GM21576 (cell line): Measurements from ENCODE around the gene CBR4.
"Not testable (repeated sequence)": the region's sequence is repeated elsewhere in the genome, so short reads cannot be mapped to it uniquely, and the experiment has no call there.

Source experiments
- ATAC-seq: cut with Tn5 transposase; IDR thresholded peaks from one replicate; pipeline ENCODE4 v1.9.1; 2021; ENCODE audit warnings: mild to moderate bottlenecking, moderate library complexity; ENCODE audit not compliant: unreplicated experiment

CBR4 gene

DNA sequence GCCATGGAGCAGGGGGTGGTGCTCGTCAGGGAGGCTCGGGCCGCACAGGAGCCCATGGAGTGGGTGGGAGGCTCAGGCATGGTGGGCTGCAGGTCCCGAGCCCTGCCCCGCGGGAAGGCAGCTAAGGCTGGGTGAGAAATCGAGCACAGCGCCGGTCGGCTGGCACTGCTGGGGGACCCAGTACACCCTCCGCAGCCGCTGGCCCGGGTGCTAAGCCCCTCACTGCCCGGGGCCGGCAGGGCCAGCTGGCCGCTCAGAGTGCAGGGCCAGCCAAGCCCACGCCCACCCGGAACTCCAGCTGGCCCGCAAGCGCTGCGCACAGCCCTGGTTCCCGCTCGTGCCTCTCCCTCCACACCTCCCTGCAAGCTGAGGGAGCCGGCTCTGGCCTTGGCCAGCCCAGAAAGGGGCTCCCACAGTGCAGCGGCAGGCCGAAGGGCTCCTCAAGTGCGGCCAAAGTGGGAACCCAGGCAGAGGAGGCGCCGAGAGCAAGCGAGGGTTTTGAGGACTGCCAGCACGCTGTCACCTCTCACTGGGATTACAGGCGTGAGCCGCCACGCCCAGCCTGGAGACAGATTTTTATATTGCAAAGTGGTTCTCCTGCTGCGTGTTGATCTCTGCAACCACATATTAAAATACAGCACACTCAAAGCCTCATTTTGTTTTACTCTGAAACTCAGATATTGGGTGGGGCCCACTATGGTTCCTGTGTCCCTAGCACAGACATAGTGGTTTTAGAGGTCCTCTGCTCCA lies 26.0 kb upstream of the CBR4 start:
- ATAC-seq = not testable (repeated sequence)

DNA sequence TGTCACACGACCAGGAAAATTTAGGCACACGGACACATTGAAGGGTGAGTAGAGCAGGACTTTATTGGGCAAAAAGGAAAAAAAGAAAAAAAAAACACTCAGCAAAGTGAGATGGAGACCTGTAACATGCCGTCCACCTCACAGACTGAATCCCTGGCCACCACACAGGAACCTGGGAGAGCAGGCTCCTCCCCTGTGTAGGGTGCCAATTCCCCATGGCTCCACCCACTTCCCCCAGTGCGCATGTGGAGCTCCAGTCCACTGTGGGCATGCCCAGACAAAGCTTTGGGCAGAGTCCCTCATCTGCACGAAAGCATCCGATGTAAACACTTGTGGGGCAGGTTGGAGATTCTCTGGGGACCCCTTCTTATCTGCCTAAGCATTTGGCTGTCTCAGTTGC lies 23.6 kb upstream of the CBR4 start:
- no peak for ATAC-seq

DNA sequence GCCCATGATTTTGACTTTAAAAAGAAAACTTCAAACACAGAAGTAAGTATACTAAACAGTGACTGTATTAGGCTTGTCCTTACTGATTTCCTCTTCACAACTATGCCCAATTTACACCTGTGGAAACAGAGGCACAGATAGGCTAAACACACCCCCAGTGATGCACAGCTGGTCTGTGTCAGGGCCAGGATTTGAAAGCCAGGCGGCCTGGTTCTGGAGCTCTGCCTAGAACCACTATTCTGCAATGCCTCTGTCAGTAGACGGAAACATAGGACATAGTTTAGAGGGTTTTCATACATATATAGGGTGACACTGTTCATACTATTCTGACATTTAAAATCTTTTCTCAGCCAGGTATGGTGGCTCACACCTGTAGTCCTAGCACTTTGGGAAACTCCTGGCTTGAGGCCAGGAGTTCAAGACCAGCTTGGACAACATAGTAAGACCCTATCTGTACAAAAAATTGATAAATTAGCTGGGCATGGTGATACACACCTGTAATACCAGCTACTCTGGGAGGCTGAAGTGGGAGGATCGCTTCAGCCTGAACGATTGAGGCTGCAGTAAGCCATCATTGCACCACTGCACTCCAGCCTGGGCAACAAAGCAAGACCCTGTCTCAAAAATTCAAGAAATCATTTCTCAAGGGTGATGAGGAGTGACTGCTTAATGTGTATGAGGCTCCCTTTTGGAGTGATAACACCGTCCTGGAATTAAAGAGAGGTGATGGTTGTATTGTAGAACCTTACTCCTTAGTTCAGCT lies 23.0 kb upstream of the CBR4 start:
- ATAC-seq = no peak

DNA sequence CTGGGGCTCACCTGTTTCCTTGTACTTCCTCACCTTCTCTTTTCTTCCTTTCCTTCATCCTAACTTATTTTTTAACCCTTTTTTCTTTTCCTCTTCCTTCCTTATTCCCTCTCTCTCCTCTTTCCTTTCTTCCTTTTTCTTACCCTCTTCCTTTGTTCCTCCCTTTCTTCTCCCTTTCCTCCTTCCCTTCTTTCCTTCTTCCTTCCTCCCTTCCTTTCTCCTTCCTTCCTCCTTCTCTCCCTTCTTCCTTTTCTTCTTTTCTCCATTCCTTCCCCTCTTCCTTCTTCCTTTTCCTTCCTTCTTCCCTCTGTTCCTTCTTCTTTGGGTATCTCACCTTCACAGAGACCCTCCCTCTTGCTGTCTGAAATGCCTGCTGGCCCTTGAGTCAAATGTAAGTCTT lies 22.1 kb upstream of the CBR4 start:
- no peak for ATAC-seq

DNA sequence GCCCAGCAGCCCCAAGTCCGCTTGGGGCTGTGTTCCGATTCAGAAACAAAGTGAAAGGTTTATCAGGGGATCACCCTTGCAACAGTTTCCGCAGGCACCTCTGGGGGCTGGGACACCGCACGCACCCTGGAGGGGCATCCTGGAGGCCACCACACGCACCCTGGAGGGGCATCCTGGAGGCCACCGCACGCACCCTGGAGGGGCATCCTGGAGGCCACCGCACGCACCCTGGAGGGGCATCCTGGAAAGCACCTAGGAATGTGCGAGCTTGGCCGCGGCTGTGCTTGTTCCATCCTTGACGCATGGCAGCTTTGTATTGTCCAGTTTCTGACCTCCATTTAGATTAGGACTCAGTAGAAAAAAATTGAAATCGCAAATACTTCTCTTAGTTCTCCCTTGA lies 21.3 kb upstream of the CBR4 start:
- ATAC-seq = no peak

DNA sequence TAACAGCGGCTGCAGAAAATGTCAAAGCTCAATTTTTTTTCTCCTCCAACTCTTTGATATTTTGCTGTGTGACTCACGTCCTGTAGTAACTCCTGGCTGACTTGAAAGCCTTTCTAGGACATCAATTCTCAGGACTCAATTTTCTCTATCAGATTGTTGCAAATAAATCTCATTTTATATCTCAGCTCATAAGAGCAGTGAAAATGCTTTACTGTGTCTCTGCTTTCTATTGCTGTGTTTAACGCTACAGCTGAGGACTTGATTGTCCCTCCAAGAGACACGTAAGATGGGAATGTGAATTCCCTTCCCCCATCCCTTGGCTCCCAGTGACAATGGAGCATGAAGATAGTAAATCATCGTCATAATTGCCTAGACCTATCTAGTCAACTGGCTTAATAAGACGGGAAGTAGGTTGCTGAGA lies 20.5 kb upstream of the CBR4 start:
- ATAC-seq = no peak

DNA sequence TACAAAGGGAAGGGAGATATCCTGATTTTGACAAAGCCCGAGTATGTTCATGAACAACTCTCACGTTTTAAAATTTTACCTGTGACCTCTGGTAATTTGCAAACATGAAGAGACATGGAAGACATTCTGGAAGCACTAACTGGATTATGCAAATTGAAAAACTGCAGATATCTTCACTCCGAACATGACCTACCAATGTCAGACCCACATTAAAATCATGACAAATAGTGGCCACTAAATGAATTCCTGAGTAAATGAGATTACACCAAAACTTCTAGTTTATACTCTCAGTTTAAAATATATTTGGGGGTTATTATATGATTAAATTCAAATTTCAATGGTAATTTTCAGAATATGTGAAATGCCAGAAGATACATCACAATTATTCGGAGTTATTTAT lies 19.9 kb upstream of the CBR4 start:
- no peak for ATAC-seq

DNA sequence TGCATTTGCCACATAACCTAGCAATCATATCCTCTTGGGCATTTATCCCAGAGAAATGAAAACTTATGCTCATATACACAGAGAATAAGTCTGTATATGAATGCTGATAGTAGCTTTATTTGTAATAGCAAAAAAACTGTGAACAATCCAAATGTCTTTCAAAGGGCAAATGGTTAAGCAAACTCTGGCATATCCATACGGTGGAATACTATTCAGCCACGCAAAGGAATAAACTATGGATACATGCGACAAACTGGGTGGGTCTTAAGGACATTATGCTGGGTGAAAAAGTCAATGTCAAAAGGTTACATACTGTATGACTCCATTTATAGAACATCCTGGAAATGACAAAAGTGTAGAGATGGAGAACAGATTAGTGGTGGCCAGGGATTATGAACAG lies 17.6 kb upstream of the CBR4 start:
- ATAC-seq = no peak

DNA sequence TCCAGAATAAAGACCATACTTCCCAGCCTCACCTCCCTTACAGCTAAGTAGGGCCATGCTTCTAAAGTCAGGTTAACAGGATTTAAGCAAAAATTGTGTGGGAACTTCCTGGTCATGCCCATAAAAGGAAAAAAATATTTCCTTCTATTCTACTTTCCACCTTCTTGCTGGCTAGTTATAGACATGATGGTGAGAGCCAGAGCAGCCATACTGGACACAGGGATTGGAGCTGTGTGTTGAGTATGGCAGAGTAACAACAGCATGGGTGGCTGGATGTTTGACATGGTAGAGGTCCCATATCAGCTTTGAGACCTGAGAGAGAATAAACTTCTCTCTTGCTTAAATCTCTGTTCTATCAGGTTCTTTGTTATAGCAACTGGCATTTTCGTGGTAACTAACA lies 15.1 kb upstream of the CBR4 start:
- peak; percentile 7 for ATAC-seq

DNA sequence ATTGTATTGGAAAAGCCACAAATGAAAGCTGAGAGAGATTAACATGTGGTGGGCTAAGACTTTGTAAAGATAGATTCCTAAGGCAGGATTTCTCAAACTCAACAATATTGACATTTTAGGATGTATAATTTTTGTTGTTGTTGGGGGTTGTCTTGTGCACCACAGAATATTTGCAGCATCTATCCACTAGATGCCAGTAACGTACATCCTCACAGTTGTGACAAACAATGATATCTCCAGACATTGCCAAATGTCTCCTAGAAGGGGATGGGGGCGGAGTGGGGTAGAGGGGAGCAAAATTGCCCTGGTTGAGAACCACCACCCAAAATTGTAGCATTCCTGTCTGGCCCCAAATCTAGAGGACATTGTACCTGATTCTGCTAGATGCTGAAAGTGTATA lies 14.7 kb upstream of the CBR4 start:
- peak; percentile 87 for ATAC-seq

DNA sequence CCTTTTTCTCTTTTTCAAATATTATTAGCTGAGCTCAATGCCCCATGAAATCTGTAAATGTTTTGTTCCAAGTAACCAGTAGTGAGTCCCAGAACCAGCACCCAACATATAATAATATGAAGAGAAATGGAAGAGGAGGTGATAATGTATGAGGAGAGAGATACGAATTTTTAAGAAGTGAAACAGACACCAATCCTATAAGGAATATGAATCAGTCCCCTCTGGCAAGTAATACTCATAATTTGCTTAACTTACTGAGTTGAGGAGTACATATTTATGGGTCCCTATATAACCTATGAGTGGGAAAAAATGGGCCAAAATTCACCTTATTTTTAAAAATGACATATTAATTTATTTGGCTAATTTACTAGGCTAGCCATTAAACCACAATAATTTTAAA lies 8.4 kb upstream of the CBR4 start:
- no peak for ATAC-seq

DNA sequence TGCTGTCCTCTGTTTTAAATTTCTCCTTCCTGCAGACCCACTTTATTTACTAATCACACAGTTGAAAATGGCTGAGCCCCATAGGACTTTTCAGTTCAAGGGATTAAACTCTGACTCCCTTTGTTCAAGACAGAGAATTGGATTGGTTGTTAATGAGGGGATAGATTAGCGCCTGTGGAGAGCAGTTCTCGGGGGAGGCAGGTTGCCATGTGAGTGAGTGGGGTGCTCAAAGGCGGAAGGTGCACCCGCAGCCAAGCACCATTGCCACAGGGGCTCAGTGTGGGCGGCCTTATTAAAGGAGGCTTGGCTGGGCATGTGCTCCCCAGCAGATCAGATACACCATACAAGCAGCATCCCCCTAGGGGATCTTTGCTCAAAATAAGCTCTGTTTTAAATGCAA lies 7.9 kb upstream of the CBR4 start:
- no peak for ATAC-seq

DNA sequence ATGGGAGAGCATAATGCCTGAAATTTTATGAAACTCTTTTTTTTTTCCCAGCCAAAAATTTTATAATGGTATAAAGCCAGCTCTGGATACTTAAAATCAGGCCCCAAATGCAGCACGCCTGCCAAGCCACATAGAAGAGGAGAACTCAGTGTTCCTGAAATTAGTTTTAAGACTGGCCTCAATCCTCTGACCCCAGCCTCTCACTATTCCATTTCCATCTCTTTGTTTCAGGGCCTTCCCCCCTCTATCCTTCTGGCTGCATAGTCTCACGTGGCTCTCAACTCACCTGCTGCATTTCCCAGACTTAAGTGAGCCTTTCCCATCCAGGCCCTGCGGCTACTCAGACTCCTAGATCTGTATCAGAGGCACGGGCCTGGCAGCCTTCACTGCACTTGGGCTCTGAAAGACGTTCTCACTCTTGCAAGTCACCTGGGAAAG lies 5.2 kb upstream of the CBR4 start:
- no peak for ATAC-seq

DNA sequence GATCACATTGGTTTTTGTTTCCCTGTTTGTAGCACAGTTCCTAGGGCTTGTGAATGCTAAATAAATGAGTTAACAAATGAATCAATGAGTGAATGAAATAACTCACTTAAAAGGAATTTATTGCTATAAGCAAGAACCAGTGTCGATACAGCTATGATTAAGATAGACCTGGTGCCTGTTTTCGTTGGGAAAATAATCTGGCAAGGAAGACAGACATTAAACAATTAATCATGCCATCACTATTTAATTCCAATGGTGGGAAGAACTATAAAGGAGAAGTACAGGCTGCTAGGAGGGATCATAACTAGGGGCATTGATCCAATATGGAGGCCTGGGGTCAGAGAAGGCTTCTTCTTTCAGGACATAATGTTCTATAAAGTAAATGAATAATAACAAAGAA lies 4.5 kb upstream of the CBR4 start:
- no peak for ATAC-seq

DNA sequence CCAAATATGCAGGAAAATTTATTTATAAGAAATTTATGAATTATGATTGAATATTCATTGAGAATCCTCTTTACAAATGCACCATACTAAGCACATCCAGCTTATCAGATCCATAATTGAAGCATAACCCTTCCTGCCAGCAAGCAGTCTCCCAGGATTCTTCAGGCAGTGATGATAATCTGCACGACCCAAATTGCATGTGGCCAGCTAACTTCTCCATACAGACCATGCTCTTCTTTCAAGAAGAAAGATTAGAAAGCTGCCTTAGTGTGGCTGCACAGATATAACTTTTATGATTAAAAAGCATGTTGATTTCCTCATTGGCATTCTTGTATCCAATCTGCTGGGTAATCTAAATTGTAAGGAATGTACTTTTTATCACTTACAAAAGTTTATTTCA lies 3.3 kb upstream of the CBR4 start:
- ATAC-seq = no peak

DNA sequence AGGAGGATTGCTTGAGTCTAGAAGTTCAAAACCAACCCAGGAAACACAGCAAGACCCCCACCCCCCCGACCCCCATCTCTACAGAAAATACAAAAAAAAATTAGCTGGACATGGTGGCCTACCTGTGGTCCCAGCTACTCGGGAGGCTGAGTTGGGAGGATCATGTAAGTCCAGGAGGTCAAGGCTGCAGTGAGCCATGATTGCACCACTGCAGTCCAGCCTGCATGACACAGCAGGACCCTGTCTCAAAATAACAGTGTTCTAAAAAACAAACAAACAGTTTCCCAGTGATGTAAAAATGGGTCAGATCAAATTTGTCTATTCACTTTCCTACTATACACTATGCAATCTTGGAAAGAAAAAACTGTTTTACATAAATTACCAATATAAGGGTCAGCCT lies 2.0 kb upstream of the CBR4 start:
- no peak for ATAC-seq

DNA sequence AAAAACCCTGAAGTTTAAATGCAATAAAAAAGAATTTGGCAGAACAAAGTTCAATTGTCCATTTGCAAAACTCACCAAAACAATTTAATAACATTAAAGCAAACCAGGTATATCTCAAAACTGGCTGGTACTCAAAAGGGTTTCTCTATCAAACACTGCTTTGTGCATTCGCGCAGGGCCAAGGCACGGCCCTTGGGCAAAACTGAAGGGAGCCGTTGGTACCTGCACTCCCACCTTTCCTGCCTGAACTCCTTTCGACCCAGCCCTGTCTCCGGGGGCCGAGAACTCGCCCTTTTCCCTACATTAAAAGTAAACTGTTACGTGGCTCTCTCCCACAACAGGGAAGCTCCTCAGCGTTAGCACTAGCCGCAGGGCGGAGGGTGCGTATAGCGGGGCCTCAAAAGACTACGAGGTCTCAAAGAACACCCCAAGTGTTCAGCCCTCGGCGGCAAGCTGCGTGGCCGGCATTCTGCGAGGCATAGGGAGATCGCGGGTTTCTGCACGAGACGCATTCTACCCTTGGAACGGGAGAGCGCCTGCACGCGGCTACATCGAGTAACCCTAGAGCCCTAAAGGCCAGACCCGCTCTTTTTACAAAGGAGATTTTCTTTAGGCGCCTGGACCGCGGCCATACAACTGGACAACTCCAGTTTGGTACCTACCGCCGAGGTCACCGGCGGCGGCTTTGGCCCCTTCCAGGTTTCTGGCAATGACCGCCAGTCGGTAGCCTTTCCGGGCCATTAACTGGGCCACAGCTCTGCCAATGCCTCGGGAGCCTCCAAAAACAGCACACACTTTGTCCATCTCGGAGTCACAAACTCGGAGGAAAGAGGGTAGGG lies 550 bp downstream of the CBR4 start:
- ATAC-seq = peak; percentile 39

DNA sequence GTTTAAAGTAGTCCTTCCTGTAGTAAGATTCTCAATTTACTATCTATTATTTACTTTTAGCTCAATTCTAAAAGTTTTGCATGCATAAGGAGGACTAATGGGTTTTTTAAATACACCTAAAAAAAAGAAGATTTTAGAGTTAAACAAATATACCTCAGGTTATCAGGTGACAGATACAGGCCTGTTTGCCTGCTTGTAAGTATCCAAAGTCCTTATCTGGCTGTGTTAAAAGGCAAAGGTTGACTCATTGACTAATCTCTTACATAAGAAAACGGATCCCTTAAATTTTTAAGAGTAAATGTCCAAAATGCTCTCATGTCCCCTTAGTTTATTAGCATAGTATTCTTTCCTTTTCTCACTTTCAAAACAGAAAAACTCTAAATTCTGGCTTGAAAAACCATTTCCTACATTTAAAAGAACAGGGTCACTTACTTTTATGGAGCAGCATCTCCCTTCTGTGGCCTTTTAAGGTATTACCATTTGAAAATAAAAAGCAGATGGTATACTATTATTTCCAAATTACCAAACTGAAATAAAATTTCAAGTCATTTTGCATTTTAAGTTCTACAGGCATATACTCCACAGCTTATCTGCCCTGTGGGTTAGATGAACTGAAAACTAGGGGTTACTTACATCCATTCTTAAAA lies 4.5 kb downstream of the CBR4 start:
- ATAC-seq = no peak

DNA sequence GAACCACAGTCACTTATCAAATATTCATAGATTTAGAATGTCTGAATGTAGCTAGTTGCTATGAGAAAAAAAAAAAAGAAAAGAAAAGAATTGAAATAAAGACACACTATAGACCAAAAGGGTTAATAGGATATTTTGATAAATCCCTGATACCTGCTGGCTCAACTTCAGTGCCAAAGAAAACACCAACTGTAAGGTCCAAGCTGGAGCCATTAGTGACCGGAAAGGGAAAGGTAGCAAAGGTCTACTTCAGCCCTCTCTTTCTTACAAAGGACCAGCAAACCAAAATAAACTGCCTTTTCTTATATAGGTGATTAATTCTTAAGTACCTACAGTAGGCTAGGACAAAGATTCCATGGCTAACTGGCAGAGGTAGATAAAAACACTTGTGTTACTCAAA lies 9.7 kb downstream of the CBR4 start:
- ATAC-seq = no peak

DNA sequence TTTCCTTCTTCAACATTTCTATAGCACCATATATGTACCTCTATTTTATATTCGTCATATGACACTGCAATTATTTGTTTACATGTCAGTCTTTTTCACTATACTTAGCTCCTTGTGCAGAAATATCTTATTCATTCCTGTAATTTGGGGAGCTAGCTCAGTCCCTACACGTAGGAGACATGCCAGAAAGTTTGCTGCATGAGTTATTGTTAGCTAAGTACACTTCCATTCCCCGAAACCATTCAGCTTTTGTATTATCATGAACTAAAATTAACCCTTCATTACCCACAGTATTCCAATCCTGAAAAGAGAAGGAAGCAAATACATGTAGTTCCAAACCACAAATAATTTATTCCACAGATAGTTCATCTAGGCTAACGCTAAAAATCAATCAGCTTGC lies 10.2 kb downstream of the CBR4 start:
- ATAC-seq = no peak

DNA sequence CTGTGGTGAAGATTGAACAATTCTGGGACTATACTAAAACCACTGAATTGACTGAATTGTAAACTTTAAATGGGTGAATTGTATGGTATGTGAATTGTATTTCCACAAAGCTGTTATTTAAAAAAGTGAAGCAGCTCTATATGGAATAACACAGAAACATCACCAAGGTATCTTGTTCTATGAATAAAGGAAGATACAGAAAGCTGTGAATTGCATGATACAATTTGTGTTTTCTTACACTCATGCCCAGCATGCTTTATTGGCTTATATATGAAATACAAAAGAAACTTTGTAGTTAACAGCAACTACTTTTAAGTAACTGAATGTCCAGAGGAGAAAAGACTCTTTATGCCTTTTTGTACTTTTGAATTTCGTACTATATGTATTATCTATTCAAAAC lies 11.5 kb downstream of the CBR4 start:
- no peak for ATAC-seq
